ENCODE results near the gene GFPT1.
"Not testable (repeated sequence)": the region's sequence is repeated elsewhere in the genome, so short reads cannot be mapped to it uniquely, and the experiment has no call there.

Gene GFPT1

DNA sequence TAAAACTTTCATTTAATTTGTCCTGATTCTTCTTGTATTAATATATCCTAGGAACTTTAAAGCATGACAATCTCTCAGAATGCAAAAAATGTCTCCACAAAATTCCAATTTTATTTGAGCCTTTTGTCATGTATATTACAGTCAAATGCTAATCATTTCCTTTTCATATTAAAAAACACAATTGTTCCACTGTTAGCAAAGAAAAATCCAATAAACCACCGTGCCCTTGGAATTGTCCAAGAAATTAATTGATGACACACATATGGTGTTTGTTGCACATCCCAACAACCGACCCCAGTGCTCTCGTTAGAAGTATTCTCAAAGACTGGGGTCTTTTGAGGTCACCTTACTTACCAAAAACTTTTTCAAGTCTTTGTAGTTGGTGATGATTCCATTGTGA is 28.1 kb downstream of the GFPT1 start:
- Histone ChIP-seq H3K36me3 (ENCODE audit: control insufficient read depth, insufficient read depth, low read length) (peaks cover 97% of the 10 kb centered on the region), H3K27ac (ENCODE audit: low read depth, low read length, severe bottlenecking) (no peak overlapping the region), H3K4me1 (ENCODE audit: control insufficient read depth, insufficient read depth, low read length, poor library complexity, severe bottlenecking) (no peaks in the 10 kb centered on the region), H3K4me3 (ENCODE audit: extremely low read depth, insufficient read depth, low read length, poor library complexity, severe bottlenecking) (no peak overlapping the region), H3K9me3 (ENCODE audit: control insufficient read depth, low read length) (no peaks in the 10 kb centered on the region)
- WGBS, 2 experiments (ENCODE audit: insufficient coverage in 2 of 2) = 0 to 33% methylated on average over 1 of the region's 3 CpGs

DNA sequence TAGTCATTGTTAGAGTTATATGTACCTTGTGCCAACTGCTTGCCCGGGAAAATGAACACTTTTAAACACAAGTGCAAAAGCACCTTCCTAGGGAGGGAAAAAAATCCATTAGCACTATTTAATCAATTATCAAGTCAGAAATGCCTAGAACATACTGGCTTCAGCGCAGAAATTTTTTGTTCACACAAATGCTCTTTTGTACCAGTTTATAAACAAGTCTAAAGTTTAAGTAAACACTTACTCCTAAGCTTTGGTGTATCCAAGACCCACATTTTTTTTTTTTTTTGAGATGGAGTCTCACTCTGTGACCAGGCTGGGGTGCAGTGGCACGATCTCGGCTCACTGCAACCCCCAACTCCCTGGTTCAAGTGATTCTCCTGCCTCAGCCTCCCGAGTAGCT is 30.6 kb downstream of the GFPT1 start:
- Histone ChIP-seq H3K4me3 (ENCODE audit: extremely low read depth, insufficient read depth, low read length, poor library complexity, severe bottlenecking) (no peak overlapping the region), H3K9me3 (ENCODE audit: control insufficient read depth, low read length) (no peaks in the 10 kb centered on the region), H3K4me1 (ENCODE audit: control insufficient read depth, insufficient read depth, low read length, poor library complexity, severe bottlenecking) (no peaks in the 10 kb centered on the region), H3K27ac (ENCODE audit: low read depth, low read length, severe bottlenecking) (no peak overlapping the region), H3K36me3 (ENCODE audit: control insufficient read depth, insufficient read depth, low read length) (peaks cover 94% of the 10 kb centered on the region)
- 100% methylated on average over 1 to 2 of the region's 5 CpGs for WGBS, 2 experiments (ENCODE audit: insufficient coverage in 2 of 2)

GRCh38 chr2:69354976-69355375 is 32.1 kb downstream of the GFPT1 start:
- not testable (repeated sequence) for H3K27ac ChIP-seq (ENCODE audit: low read depth, low read length, severe bottlenecking); H3K9me3 ChIP-seq (ENCODE audit: control insufficient read depth, low read length); H3K4me3 ChIP-seq (ENCODE audit: extremely low read depth, insufficient read depth, low read length, poor library complexity, severe bottlenecking); H3K4me1 ChIP-seq (ENCODE audit: control insufficient read depth, insufficient read depth, low read length, poor library complexity, severe bottlenecking)
- peaks cover 89% of the 10 kb centered on the region for H3K36me3 ChIP-seq (ENCODE audit: control insufficient read depth, insufficient read depth, low read length)
- WGBS, 2 experiments (ENCODE audit: insufficient coverage in 2 of 2) = 100% methylated on average over 1 to 2 of the region's 3 CpGs

GRCh38 chr2:69353360-69353759 is 33.7 kb downstream of the GFPT1 start:
- 93 to 100% methylated on average over 2 to 3 of the region's 5 CpGs for WGBS, 2 experiments (ENCODE audit: insufficient coverage in 2 of 2)
- Histone ChIP-seq H3K4me1 (ENCODE audit: control insufficient read depth, insufficient read depth, low read length, poor library complexity, severe bottlenecking) (no peaks in the 10 kb centered on the region), H3K36me3 (ENCODE audit: control insufficient read depth, insufficient read depth, low read length) (peaks cover 85% of the 10 kb centered on the region), H3K4me3 (ENCODE audit: extremely low read depth, insufficient read depth, low read length, poor library complexity, severe bottlenecking) (no peak overlapping the region), H3K27ac (ENCODE audit: low read depth, low read length, severe bottlenecking) (no peak overlapping the region), H3K9me3 (ENCODE audit: control insufficient read depth, low read length) (no peaks in the 10 kb centered on the region)

- no peak overlapping the region for H3K27ac ChIP-seq (ENCODE audit: low read depth, low read length, severe bottlenecking)
- peaks cover 88% of the 10 kb centered on the region for H3K36me3 ChIP-seq (ENCODE audit: control insufficient read depth, insufficient read depth, low read length)
- H3K4me3 ChIP-seq (ENCODE audit: extremely low read depth, insufficient read depth, low read length, poor library complexity, severe bottlenecking) = no peak overlapping the region
- no peaks in the 10 kb centered on the region for H3K9me3 ChIP-seq (ENCODE audit: control insufficient read depth, low read length)
- no peaks in the 10 kb centered on the region for H3K4me1 ChIP-seq (ENCODE audit: control insufficient read depth, insufficient read depth, low read length, poor library complexity, severe bottlenecking)
- WGBS, 2 experiments (ENCODE audit: insufficient coverage in 2 of 2) = 90 to 100% methylated on average over 1 of the region's 1 CpG
Measured at GRCh38 chr2:69348781-69349180, 38.2 kb downstream of the GFPT1 start.

GRCh38 chr2:69345434-69345833 is 41.6 kb downstream of the GFPT1 start:
- Histone ChIP-seq H3K9me3 (ENCODE audit: control insufficient read depth, low read length) (no peaks in the 10 kb centered on the region), H3K4me3 (ENCODE audit: extremely low read depth, insufficient read depth, low read length, poor library complexity, severe bottlenecking) (no peak overlapping the region), H3K27ac (ENCODE audit: low read depth, low read length, severe bottlenecking) (no peak overlapping the region), H3K4me1 (ENCODE audit: control insufficient read depth, insufficient read depth, low read length, poor library complexity, severe bottlenecking) (no peaks in the 10 kb centered on the region), H3K36me3 (ENCODE audit: control insufficient read depth, insufficient read depth, low read length) (peaks cover 96% of the 10 kb centered on the region)

DNA sequence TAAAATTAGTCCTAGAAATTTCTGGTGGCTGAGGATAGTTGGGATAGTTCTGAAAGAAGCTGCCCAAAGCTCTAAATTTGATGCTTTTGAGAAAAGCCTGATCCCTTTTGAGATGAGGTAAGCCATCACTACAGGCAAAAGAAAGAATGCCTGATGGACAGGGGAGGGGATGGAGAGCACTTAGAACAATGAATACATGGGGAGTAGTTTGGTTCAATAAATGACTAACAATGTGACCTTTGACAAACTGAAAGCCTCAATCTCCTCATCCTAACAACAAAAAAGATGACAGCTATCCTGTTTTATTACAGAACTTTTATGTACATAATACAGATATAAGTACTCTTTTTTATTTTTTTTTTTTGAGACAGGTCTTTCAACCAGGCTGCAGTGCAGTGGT is 42.7 kb downstream of the GFPT1 start:
- Histone ChIP-seq H3K9me3 (ENCODE audit: control insufficient read depth, low read length) (no peaks in the 10 kb centered on the region), H3K4me3 (ENCODE audit: extremely low read depth, insufficient read depth, low read length, poor library complexity, severe bottlenecking) (no peak overlapping the region), H3K27ac (ENCODE audit: low read depth, low read length, severe bottlenecking) (no peak overlapping the region), H3K4me1 (ENCODE audit: control insufficient read depth, insufficient read depth, low read length, poor library complexity, severe bottlenecking) (no peaks in the 10 kb centered on the region), H3K36me3 (ENCODE audit: control insufficient read depth, insufficient read depth, low read length) (peaks cover 98% of the 10 kb centered on the region)

DNA sequence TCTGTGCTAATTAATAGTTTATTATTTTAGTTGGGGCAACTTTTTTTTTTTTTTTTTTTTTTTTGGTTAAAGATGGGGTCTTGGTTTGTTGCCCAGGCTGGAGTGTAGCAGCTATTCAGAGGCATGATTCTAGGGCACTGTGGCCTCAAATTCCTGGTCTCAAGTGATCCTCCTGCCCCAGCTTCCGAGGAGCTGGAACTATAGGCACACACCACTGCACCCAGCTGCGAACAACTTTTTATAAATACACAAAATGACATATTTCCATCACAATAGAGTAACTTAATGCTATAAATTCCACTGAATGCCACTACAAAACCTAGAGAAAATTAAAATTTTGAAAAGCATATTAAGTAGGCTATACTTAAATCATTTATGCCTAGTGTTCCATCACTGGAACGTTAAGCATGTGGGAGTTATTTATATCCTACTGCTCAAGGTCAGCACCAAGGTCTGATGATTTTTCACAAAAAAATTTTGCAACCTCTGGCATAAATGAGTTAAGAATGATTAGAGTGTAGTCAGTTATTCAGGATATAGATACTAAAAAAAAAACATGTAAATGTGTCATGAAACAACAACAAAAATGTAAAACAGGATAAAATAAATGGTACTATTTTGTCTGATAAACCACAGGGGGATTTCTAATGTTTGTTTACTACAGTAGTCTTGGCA is 46.8 kb downstream of the GFPT1 start:
- Histone ChIP-seq H3K4me1 (ENCODE audit: control insufficient read depth, insufficient read depth, low read length, poor library complexity, severe bottlenecking) (no peaks in the 10 kb centered on the region), H3K36me3 (ENCODE audit: control insufficient read depth, insufficient read depth, low read length) (peaks cover 95% of the 10 kb centered on the region), H3K4me3 (ENCODE audit: extremely low read depth, insufficient read depth, low read length, poor library complexity, severe bottlenecking) (no peak overlapping the region), H3K27ac (ENCODE audit: low read depth, low read length, severe bottlenecking) (no peak overlapping the region), H3K9me3 (ENCODE audit: control insufficient read depth, low read length) (no peaks in the 10 kb centered on the region)
- 40 to 80% methylated on average over 1 to 2 of the region's 3 CpGs for WGBS, 2 experiments (ENCODE audit: insufficient coverage in 2 of 2)

DNA sequence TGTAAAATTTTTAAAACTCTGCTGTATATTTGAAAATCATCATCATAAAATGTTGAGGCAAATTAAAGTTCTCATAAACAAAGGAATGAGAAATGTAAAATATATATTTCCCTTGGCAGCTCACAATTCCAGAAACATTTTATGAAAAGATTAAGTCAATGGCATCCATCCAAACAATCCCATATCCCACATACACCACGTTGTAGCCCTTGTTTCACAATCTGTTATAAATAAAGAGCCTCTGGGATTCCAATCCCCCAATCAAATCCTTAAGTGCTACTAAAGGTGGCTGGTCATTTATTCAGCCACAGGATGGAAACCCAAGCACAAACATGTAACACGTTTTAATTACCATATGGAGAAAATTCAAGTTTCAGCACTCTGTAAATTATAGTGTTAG is 51.7 kb downstream of the GFPT1 start:
- 84 to 100% methylated on average over 1 to 2 of the region's 2 CpGs for WGBS, 2 experiments (ENCODE audit: insufficient coverage in 2 of 2)
- H3K9me3 ChIP-seq (ENCODE audit: control insufficient read depth, low read length) = no peaks in the 10 kb centered on the region
- H3K36me3 ChIP-seq (ENCODE audit: control insufficient read depth, insufficient read depth, low read length) = peaks cover 70% of the 10 kb centered on the region

GRCh38 chr2:69333352-69333751 is 53.7 kb downstream of the GFPT1 start:
- H3K36me3 ChIP-seq (ENCODE audit: control insufficient read depth, insufficient read depth, low read length) = peaks cover 72% of the 10 kb centered on the region
- no peaks in the 10 kb centered on the region for H3K9me3 ChIP-seq (ENCODE audit: control insufficient read depth, low read length)
- H3K4me1 ChIP-seq (ENCODE audit: control insufficient read depth, insufficient read depth, low read length, poor library complexity, severe bottlenecking) = no peaks in the 10 kb centered on the region
- no peak overlapping the region for H3K4me3 ChIP-seq (ENCODE audit: extremely low read depth, insufficient read depth, low read length, poor library complexity, severe bottlenecking)
- no peak overlapping the region for H3K27ac ChIP-seq (ENCODE audit: low read depth, low read length, severe bottlenecking)
- 100% methylated on average over 1 of the region's 2 CpGs; no CpG with 5 or more reads in 1 of the 2 experiments for WGBS, 2 experiments (ENCODE audit: insufficient coverage in 2 of 2)

More for the DNA sequence above, 51.7 kb downstream of the GFPT1 start:
- Histone ChIP-seq H3K27ac (ENCODE audit: low read depth, low read length, severe bottlenecking) (no peak overlapping the region), H3K4me3 (ENCODE audit: extremely low read depth, insufficient read depth, low read length, poor library complexity, severe bottlenecking) (no peak overlapping the region), H3K4me1 (ENCODE audit: control insufficient read depth, insufficient read depth, low read length, poor library complexity, severe bottlenecking) (no peaks in the 10 kb centered on the region)

GRCh38 chr2:69330781-69331180 is 56.2 kb downstream of the GFPT1 start:
- peaks cover 75% of the 10 kb centered on the region for H3K36me3 ChIP-seq (ENCODE audit: control insufficient read depth, insufficient read depth, low read length)
- no peaks in the 10 kb centered on the region for H3K9me3 ChIP-seq (ENCODE audit: control insufficient read depth, low read length)
- WGBS, 2 experiments (ENCODE audit: insufficient coverage in 2 of 2) = no CpG with 5 or more reads among the region's 2 CpGs
- H3K4me1 ChIP-seq (ENCODE audit: control insufficient read depth, insufficient read depth, low read length, poor library complexity, severe bottlenecking) = no peaks in the 10 kb centered on the region
- H3K27ac ChIP-seq (ENCODE audit: low read depth, low read length, severe bottlenecking) = no peak overlapping the region
- no peak overlapping the region for H3K4me3 ChIP-seq (ENCODE audit: extremely low read depth, insufficient read depth, low read length, poor library complexity, severe bottlenecking)

Measured in mesodermal cell (in vitro differentiated cells).